GM23248 (cell line): ENCODE data around the gene TXNIP. TPM values are rescaled to one million over a fixed set of nuclear protein-coding genes. Genes with fewer than 3 reads are reported as not detected.

ENCODE experiments used
- DNase-seq: peaks from one replicate; pipeline ENCODE4 v3.0.0-alpha.2; 2015
- H2AFZ ChIP-seq: fragments of 200-600 bp; sonication (generic); 2 replicates; pipeline ENCODE4 v1.6.1; 2016; ENCODE audit warnings: antibody characterized with exemption
- H3F3A ChIP-seq: fragments of 200-600 bp; sonication (generic); 2 replicates; pipeline ENCODE4 v1.6.1; 2016; ENCODE audit warnings: mild to moderate bottlenecking, antibody characterized with exemption, mixed run types; ENCODE audit not compliant: insufficient read depth
- H3K27ac ChIP-seq: fragments of 200-600 bp; sonication (generic); 2 replicates; pipeline ENCODE4 v1.5.1; 2016; ENCODE audit warnings: mild to moderate bottlenecking
- H3K27me3 ChIP-seq: fragments of 200-600 bp; sonication (generic); replicated peaks from 2 replicates; pipeline ENCODE4 v1.6.1; 2016; ENCODE audit warnings: mild to moderate bottlenecking; ENCODE audit not compliant: insufficient read depth
- H3K36me3 ChIP-seq: fragments of 200-600 bp; sonication (generic); 2 replicates; pipeline ENCODE4 v1.6.1; 2016; ENCODE audit warnings: low read depth, mild to moderate bottlenecking
- H3K4me1 ChIP-seq: fragments of 200-600 bp; sonication (generic); 2 replicates; pipeline ENCODE4 v1.6.1; 2016; ENCODE audit warnings: mild to moderate bottlenecking; ENCODE audit not compliant: insufficient read depth
- H3K4me2 ChIP-seq: fragments of 200-600 bp; sonication (generic); one replicate; pipeline ENCODE4 v1.6.1; 2016; ENCODE audit warnings: mild to moderate bottlenecking; ENCODE audit not compliant: unreplicated experiment
- H3K4me3 ChIP-seq: fragments of 200-600 bp; sonication (generic); 2 replicates; pipeline ENCODE4 v1.5.1; 2016; ENCODE audit warnings: mild to moderate bottlenecking
- H3K79me2 ChIP-seq: fragments of 200-600 bp; sonication (generic); 2 replicates; pipeline ENCODE4 v1.6.1; 2016; ENCODE audit warnings: mild to moderate bottlenecking; ENCODE audit not compliant: insufficient read depth
- H3K9ac ChIP-seq: fragments of 200-600 bp; sonication (generic); 2 replicates; pipeline ENCODE4 v1.6.1; 2016; ENCODE audit warnings: mild to moderate bottlenecking
- H3K9me2 ChIP-seq: fragments of 200-600 bp; sonication (generic); 2 replicates; pipeline ENCODE4 v1.6.1; 2016; ENCODE audit warnings: mixed run types, mild to moderate bottlenecking, moderate library complexity; ENCODE audit not compliant: insufficient read depth
- H3K9me3 ChIP-seq: fragments of 200-600 bp; sonication (generic); one replicate; pipeline ENCODE4 v1.6.1; 2017; ENCODE audit warnings: low read depth
- H4K20me1 ChIP-seq: fragments of 200-600 bp; sonication (generic); 2 replicates; pipeline ENCODE4 v1.6.0; 2016; ENCODE audit not compliant: insufficient read depth
- EZH2 ChIP-seq: fragments of 200-600 bp; sonication (generic); IDR thresholded peaks from 2 replicates; pipeline ENCODE4 v1.6.1; 2018; ENCODE audit warnings: antibody characterized with exemption, mild to moderate bottlenecking; ENCODE audit not compliant: insufficient read depth, poor library complexity, severe bottlenecking
- EZH2phosphoT487 ChIP-seq: fragments of 200-600 bp; sonication (generic); IDR thresholded peaks from 2 replicates; pipeline ENCODE4 v1.6.1; 2018; ENCODE audit warnings: antibody characterized with exemption, moderate library complexity, mild to moderate bottlenecking, low read depth; ENCODE audit not compliant: insufficient read depth
- WGBS, 2 experiments: methylation state at CpG; one replicate each; pipeline ENCODE4 v1.1.6; 2015 to 2017; ENCODE audit warnings: low lambda C conversion rate in 2 of 2, low coverage in 1 of 2; ENCODE audit errors: missing lambda C conversion rate in 2 of 2; 5-methylcytosine and 5-hydroxymethylcytosine counted together
- in situ Hi-C: fragments of 300-500 bp; cut with MboI; formaldehyde crosslinking; loops from 2 replicates; pipeline ENCODE4 v1.15.0; 2020
- polyA plus RNA-seq: library from polyadenylated mRNA; unstranded; fragments of >200 nt; fragmentation: Nextera tagmentation; extraction: Ambion mirVana; gene quantifications from 2 replicates; pipeline ENCODE4 v1.2.1, GENCODE V29; 2016
- total RNA-seq: library from RNA; depleted of rRNA; stranded (reverse); fragments of >200 nt; shearing (Covaris generic); gene quantifications from 2 replicates; pipeline ENCODE4 v1.2.3, GENCODE V29; 2014

The TXNIP gene
- total and polyA plus RNA-seq, 2 experiments from 2014 or later, result 169 to 263 TPM

DNA sequence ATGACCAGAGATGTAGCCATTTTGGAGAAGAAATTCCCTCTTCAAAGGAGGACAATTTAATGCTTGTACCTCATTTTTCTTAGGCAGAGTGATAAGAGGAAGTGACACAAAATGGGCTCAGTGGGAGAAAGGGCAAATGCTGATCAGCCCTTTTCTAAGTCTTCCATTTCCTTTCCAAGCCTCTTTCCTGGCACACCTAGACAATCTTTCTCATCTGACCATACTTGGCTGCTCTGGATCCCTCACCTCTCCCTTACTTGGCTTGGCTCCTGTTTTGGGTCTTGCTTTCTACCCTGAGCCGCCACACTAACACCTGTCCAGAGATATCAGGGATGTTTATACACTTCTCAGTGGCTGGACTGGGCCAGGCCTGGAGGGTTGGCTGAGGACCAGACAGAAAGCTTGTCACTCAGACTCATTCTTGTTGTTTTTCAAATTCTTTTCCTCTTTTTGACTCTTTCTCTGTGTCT, 13.1 kb downstream of the TXNIP start:
- no peaks in the 10 kb centered on the region for H3K9me3 ChIP-seq
- no peak overlapping the region for H2AFZ ChIP-seq
- peaks cover 40% of the 10 kb centered on the region for H3F3A ChIP-seq
- H3K27ac ChIP-seq, result no peak overlapping the region
- 94 to 95% methylated on average over 1 of the region's 1 CpG for WGBS, 2 experiments
- no peaks in the 10 kb centered on the region for H3K27me3 ChIP-seq
- no peak for DNase-seq
- no peaks in the 10 kb centered on the region for H3K79me2 ChIP-seq
- no peak overlapping the region for H3K4me3 ChIP-seq
- H3K36me3 ChIP-seq, result no peaks in the 10 kb centered on the region
- no peak for TF ChIP-seq EZH2phosphoT487
- H4K20me1 ChIP-seq, result no peaks in the 10 kb centered on the region
- no peak overlapping the region for H3K9ac ChIP-seq
- in situ Hi-C loops, result no loop called here
- no peaks in the 10 kb centered on the region for H3K9me2 ChIP-seq
- no peak overlapping the region for H3K4me2 ChIP-seq
- H3K4me1 ChIP-seq, result peaks cover 34% of the 10 kb centered on the region

DNA sequence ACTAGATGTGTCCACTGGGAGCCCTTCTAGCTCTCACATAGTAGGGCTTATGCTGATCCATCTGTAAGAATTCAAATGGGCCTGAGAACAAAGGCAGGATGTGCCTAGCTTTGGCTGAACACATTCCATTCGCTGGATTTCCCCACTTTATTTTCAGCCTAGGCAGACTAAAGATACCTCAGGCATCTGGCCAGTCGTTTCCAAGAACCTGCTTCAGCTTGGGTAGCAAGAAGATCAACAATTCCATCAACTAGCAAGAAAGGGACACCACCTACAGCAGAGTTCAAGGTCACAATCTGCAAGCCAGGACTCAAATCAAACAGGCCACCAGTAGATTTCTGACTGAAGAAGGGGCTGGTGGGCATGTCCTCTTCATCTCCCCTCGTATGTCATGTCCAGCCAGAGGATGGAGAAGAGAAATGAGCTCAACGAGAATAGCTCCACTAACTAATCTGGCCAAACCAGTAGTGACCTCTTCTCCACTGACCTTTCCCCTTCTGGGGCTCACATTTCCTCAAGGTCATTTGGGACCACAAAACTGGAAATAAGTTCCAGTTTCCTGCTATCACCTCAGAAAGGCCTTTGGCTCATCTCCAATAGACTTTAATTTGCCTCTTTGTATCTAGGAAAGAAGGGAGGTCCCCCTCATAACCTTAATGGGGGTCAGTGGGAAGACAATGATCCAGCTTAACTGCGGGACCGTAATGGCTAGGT, 14.2 kb downstream of the TXNIP start:
- no peak overlapping the region for H3K9ac ChIP-seq
- H4K20me1 ChIP-seq, result no peaks in the 10 kb centered on the region
- no peak for TF ChIP-seq EZH2
- no peak for TF ChIP-seq EZH2phosphoT487
- peaks cover 43% of the 10 kb centered on the region for H3K4me1 ChIP-seq
- H3F3A ChIP-seq, result peaks cover 47% of the 10 kb centered on the region
- 88 to 92% methylated on average over 6 of the region's 6 CpGs for whole genome bisulfite sequencing, 2 experiments
- no peak overlapping the region for H3K4me2 ChIP-seq
- DNase-seq, result no peak
- no peaks in the 10 kb centered on the region for H3K9me3 ChIP-seq
- H2AFZ ChIP-seq, result no peak overlapping the region
- H3K9me2 ChIP-seq, result no peaks in the 10 kb centered on the region
- no peaks in the 10 kb centered on the region for H3K36me3 ChIP-seq
- in situ Hi-C loops, result no loop called here
- H3K79me2 ChIP-seq, result no peaks in the 10 kb centered on the region
- H3K4me3 ChIP-seq, result no peak overlapping the region
- no peak overlapping the region for H3K27ac ChIP-seq
- no peaks in the 10 kb centered on the region for H3K27me3 ChIP-seq

DNA sequence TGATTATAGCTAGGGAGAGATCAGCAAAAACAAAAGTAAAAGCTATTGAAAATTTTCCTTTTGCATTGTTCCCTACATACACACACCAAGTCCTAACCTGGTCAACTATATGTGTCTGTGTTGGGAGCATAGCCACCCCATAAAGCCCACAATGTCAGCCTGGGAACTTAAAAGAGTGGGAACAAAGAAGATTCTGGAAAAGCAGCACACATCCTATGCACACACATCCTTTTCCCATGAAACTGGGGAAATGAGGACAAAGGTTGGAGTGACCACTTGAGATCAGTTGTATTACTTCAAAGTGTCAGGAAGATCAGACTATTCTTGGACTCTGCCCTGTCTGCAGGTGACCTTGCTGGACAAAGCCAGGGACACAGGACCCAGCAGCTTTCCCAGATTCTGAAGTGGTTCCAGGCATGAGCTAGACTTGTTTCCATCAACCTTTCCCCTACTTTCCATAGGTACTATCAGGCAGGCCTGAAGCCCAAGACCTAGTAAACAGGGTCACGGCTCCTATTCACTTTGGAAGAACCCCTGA, 15.9 kb downstream of the TXNIP start:
- Histone ChIP-seq H3K27ac (peak overlapping the region; percentile 94), H3K4me2 (peak overlapping the region; percentile 33), H3K9me2 (no peaks in the 10 kb centered on the region), H3F3A (peaks cover 38% of the 10 kb centered on the region), H2AFZ (no peak overlapping the region; the same call in 1 of the 2 replicates), H3K79me2 (no peaks in the 10 kb centered on the region), H3K4me3 (no peak overlapping the region), H3K27me3 (no peaks in the 10 kb centered on the region), H4K20me1 (no peaks in the 10 kb centered on the region), H3K9me3 (no peaks in the 10 kb centered on the region), H3K4me1 (peaks cover 36% of the 10 kb centered on the region), H3K9ac (peak overlapping the region; percentile 69; the same call in 1 of the 2 replicates), H3K36me3 (no peaks in the 10 kb centered on the region)
- in situ Hi-C loops, result no loop called here
- no peak for TF ChIP-seq EZH2
- no peak for TF ChIP-seq EZH2phosphoT487
- WGBS, 2 experiments, result 94 to 100% methylated on average over 1 of the region's 1 CpG
- DNase-seq, result no peak

GRCh38 chr1:145979746-145980456, 16.5 kb downstream of the TXNIP start:
- peaks cover 32% of the 10 kb centered on the region for H3F3A ChIP-seq
- peak; percentile 37 for DNase-seq
- no peaks in the 10 kb centered on the region for H3K9me3 ChIP-seq
- H3K79me2 ChIP-seq, result no peaks in the 10 kb centered on the region
- WGBS, 2 experiments, result 41 to 49% methylated on average over 7 of the region's 7 CpGs
- peak overlapping the region; percentile 33 for H3K4me2 ChIP-seq
- H3K27ac ChIP-seq, result peak overlapping the region; percentile 94
- TF ChIP-seq EZH2phosphoT487, result no peak
- no peak for TF ChIP-seq EZH2
- no peaks in the 10 kb centered on the region for H3K9me2 ChIP-seq
- H3K27me3 ChIP-seq, result no peaks in the 10 kb centered on the region
- H4K20me1 ChIP-seq, result no peaks in the 10 kb centered on the region
- no peaks in the 10 kb centered on the region for H3K36me3 ChIP-seq
- peaks cover 30% of the 10 kb centered on the region for H3K4me1 ChIP-seq
- H2AFZ ChIP-seq, result peak overlapping the region; percentile 55
- peak overlapping the region; percentile 69 for H3K9ac ChIP-seq
- in situ Hi-C loops, result no loop called here
- peak overlapping the region; percentile 46 for H3K4me3 ChIP-seq
